Esophagus muscularis mucosa (tissue), 4 donors: ENCODE measurements around the gene EVA1B. TPM values are rescaled to one million over a fixed set of nuclear protein-coding genes. Genes with fewer than 3 reads are reported as not detected.

ENCODE experiments used
- DNase-seq: peaks from one replicate; pipeline ENCODE4 v3.0.0-alpha.2; 2017; ENCODE audit errors: extremely low spot score
- H3K27ac ChIP-seq, 4 donors: fragments of 200-600 bp; sonication (generic); replicated peaks in 1 of 4; 1 replicate in 3 of 4; 2 replicates in 1 of 4; pipeline ENCODE4 v1.5.1; 2016 to 2019; ENCODE audit warnings: mild to moderate bottlenecking in 1 of 4
- H3K27me3 ChIP-seq, 4 donors: fragments of 200-600 bp; sonication (generic); one replicate each; pipeline versions ENCODE4 v1.5.1 to v1.6.0; 2016 to 2019
- H3K36me3 ChIP-seq, 4 donors: fragments of 200-600 bp; sonication (generic); one replicate each; pipeline ENCODE4 v1.5.1; 2016 to 2019
- H3K4me1 ChIP-seq, 4 donors: fragments of 200-600 bp; sonication (generic); one replicate each; pipeline ENCODE4 v1.5.1; 2016 to 2019
- H3K4me3 ChIP-seq, 4 donors: fragments of 200-600 bp; sonication (generic); 1 replicate in 2 of 4; 2 replicates in 2 of 4; pipeline ENCODE4 v1.5.1; 2016 to 2019; ENCODE audit warnings: mild to moderate bottlenecking in 4 of 4, moderate library complexity in 1 of 4
- H3K9me3 ChIP-seq, 4 donors: fragments of 200-600 bp; sonication (generic); 1 replicate in 3 of 4; 2 replicates in 1 of 4; pipeline ENCODE4 v1.5.1; 2016 to 2019
- EP300 ChIP-seq: sonication (generic); formaldehyde crosslinking; IDR thresholded peaks from one replicate; pipeline ENCODE4 v1.6.1; 2017; ENCODE audit warnings: antibody characterized with exemption
- POLR2A ChIP-seq: fragments of 450-650 bp; IDR thresholded peaks from one replicate; pipeline ENCODE4 v1.6.1; 2017; ENCODE audit warnings: antibody characterized with exemption, moderate library complexity, mild to moderate bottlenecking, low read depth
- POLR2AphosphoS5 ChIP-seq, 2 donors: sonication (generic); formaldehyde crosslinking; IDR thresholded peaks; one replicate each; pipeline ENCODE4 v1.6.1; 2017; ENCODE audit warnings: antibody characterized with exemption in 2 of 2
- WGBS: methylation state at CpG from one replicate; pipeline ENCODE4 v1.1.5; 2018; 5-methylcytosine and 5-hydroxymethylcytosine counted together
- intact Hi-C: fragments of 100-400 bp; cut with DNase I; formaldehyde crosslinking; loops from one replicate; pipeline ENCODE4 v1.15.1; 2023
- total RNA-seq, 4 donors: library from RNA; depleted of rRNA; stranded (reverse); fragments of >200 nt; gene quantifications; one replicate each; pipeline versions ENCODE4 v1.1.0 to v1.2.1, GENCODE V29; 2016
- TF ChIP-seq, protein P1 (sequence below), 3 experiments: fragments of 200-600 bp in 2 of 3; fragments of 450-650 bp in 1 of 3; sonication (generic) in 2 of 3; IDR thresholded peaks; one replicate each; pipeline ENCODE4 v1.5.1; 2017 to 2019; ENCODE audit warnings: antibody characterized with exemption in 3 of 3, mild to moderate bottlenecking in 2 of 3, moderate library complexity in 1 of 3

EVA1B gene
- total RNA-seq, 4 donors from 2014 or later: 45.1 to 129 (median 79.5) TPM

DNA sequence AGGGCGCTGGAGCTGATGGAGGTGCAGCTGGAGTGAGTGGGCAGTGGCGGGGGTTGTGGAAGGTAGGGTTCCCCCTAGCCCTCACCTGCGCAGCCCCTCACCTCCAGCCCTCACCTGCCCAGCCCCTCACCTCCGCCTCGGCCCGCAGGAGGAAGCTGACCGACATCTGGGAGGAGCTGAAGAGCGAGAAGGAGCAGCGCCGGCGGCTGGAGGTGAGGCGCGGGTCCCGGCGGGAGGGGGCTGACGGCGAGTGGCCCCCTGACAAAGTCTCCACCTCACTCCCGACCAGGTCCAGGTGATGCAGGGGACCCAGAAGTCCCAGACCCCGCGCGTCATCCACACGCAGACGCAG, 2.7 kb downstream of the EVA1B start:
- H3K27me3 ChIP-seq: no peaks in the 10 kb centered on the region
- H3K9me3 ChIP-seq: no peaks in the 10 kb centered on the region
- H3K4me3 ChIP-seq: peak overlapping the region; percentile 70 to 92 (median 84)
- peaks cover 25 to 43% (median 39%) of the 10 kb centered on the region in 4 donors for H3K4me1 ChIP-seq
- intact Hi-C loops: no loop called here
- H3K27ac ChIP-seq: peak overlapping the region; percentile 79 to 92 (median 90)
- 30% methylated on average over 15 of the region's 23 CpGs for WGBS
- peaks cover 0 to 7% (median 2%) of the 10 kb centered on the region in 4 donors for H3K36me3 ChIP-seq
- TF ChIP-seq POLR2A (no peak), POLR2AphosphoS5 (IDR thresholded peaks at IDR 0.05) (no peak), EP300 (no peak)
- TF ChIP-seq, protein P1, sequence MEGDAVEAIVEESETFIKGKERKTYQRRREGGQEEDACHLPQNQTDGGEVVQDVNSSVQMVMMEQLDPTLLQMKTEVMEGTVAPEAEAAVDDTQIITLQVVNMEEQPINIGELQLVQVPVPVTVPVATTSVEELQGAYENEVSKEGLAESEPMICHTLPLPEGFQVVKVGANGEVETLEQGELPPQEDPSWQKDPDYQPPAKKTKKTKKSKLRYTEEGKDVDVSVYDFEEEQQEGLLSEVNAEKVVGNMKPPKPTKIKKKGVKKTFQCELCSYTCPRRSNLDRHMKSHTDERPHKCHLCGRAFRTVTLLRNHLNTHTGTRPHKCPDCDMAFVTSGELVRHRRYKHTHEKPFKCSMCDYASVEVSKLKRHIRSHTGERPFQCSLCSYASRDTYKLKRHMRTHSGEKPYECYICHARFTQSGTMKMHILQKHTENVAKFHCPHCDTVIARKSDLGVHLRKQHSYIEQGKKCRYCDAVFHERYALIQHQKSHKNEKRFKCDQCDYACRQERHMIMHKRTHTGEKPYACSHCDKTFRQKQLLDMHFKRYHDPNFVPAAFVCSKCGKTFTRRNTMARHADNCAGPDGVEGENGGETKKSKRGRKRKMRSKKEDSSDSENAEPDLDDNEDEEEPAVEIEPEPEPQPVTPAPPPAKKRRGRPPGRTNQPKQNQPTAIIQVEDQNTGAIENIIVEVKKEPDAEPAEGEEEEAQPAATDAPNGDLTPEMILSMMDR (IDR thresholded peaks at IDR 0.05): no peak
- DNase-seq: no peak

DNA sequence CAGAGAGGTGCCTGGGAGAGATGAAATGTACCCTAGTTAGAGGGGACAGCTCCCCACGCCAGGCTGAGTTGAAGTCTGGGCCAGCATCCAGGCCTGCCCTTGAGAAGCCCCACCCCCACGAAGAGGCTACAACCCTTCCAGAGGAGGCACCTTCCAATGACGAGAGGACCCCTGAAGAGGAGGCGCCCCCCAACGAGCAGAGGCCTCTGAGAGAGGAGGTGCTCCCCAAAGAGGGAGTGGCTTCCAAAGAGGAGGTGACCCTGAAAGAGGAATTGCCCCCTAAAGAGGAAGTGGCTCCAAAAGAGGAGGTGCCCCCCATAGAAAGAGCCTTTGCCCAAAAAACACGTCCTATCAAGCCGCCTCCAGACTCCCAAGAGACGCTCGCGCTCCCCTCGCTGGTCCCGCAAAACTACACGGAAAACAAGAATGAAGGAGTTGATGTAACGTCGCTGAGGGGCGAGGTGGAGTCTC, 3.1 kb downstream of the EVA1B start:
- WGBS: 56% methylated on average over 16 of the region's 16 CpGs
- Histone ChIP-seq H3K27me3 (no peaks in the 10 kb centered on the region), H3K4me3 (peak overlapping the region; percentile 70 to 92 (median 84)), H3K36me3 (peaks cover 0 to 7% (median 2%) of the 10 kb centered on the region in 4 donors), H3K9me3 (no peaks in the 10 kb centered on the region), H3K27ac (peak overlapping the region; percentile 79 to 92 (median 90)), H3K4me1 (peaks cover 25 to 43% (median 39%) of the 10 kb centered on the region in 4 donors)
- TF ChIP-seq EP300 (no peak), POLR2A (no peak), POLR2AphosphoS5 (IDR thresholded peaks at IDR 0.05) (no peak)
- TF ChIP-seq, protein P1 (IDR thresholded peaks at IDR 0.05): no peak
- intact Hi-C loops: no loop called here
- DNase-seq: no peak

- DNase-seq: no peak
- no peak overlapping the region for H3K27ac ChIP-seq
- no peaks in the 10 kb centered on the region for H3K27me3 ChIP-seq
- peaks cover 0 to 5% (median 3%) of the 10 kb centered on the region in 4 donors for H3K36me3 ChIP-seq
- intact Hi-C loops: no loop called here
- TF ChIP-seq EP300: no peak
- no peak for TF ChIP-seq POLR2A
- TF ChIP-seq POLR2AphosphoS5 (IDR thresholded peaks at IDR 0.05): no peak
- TF ChIP-seq, protein P1 (IDR thresholded peaks at IDR 0.05): no peak
- no peaks in the 10 kb centered on the region for H3K9me3 ChIP-seq
- H3K4me1 ChIP-seq: peaks cover 14 to 28% (median 21%) of the 10 kb centered on the region in 4 donors
- H3K4me3 ChIP-seq: no peak overlapping the region
- WGBS: 100% methylated on average over 7 of the region's 7 CpGs
Measured at GRCh38 chr1:36309397-36309796, 14.0 kb downstream of the EVA1B start.

- intact Hi-C loops: no loop called here
- Histone ChIP-seq H3K4me1 (peaks cover 14 to 28% (median 21%) of the 10 kb centered on the region in 4 donors), H3K27me3 (no peaks in the 10 kb centered on the region), H3K36me3 (peaks cover 14 to 21% (median 19%) of the 10 kb centered on the region in 4 donors), H3K4me3 (peak overlapping the region; percentile 63 to 86 (median 69)), H3K9me3 (no peaks in the 10 kb centered on the region), H3K27ac (no peak overlapping the region)
- 96% methylated on average over 9 of the region's 10 CpGs for WGBS
- TF ChIP-seq POLR2AphosphoS5 (IDR thresholded peaks at IDR 0.05) (no peak), EP300 (no peak), POLR2A (no peak)
- TF ChIP-seq, protein P1 (IDR thresholded peaks at IDR 0.05): no peak
- no peak for DNase-seq
Measured at GRCh38 chr1:36307601-36308330, 15.7 kb downstream of the EVA1B start.
